BLaER1 (cell line): ENCODE measurements around the gene CCDC60.
A peak's percentile ranks its signal among the peaks of the same experiment; 100 is the strongest.

ENCODE experiments used
- H3K27ac ChIP-seq: shearing (Covaris generic); formaldehyde crosslinking; 2 replicates; pipeline ENCODE4 v1.8.1; 2022
- H3K27me3 ChIP-seq: shearing (Covaris generic); formaldehyde crosslinking; 2 replicates; pipeline ENCODE4 v1.8.1; 2022
- H3K36me3 ChIP-seq: shearing (Covaris generic); formaldehyde crosslinking; 2 replicates; pipeline ENCODE4 v1.8.1; 2022
- H3K4me1 ChIP-seq: shearing (Covaris generic); formaldehyde crosslinking; 2 replicates; pipeline ENCODE4 v1.8.1; 2022
- H3K4me2 ChIP-seq: shearing (Covaris generic); formaldehyde crosslinking; 2 replicates; pipeline ENCODE4 v1.8.1; 2022
- H3K4me3 ChIP-seq: shearing (Covaris generic); formaldehyde crosslinking; 2 replicates; pipeline ENCODE4 v1.8.1; 2022
- H3K9ac ChIP-seq: shearing (Covaris generic); formaldehyde crosslinking; 2 replicates; pipeline ENCODE4 v1.8.1; 2022
- H3K9me3 ChIP-seq: shearing (Covaris generic); formaldehyde crosslinking; 2 replicates; pipeline ENCODE4 v1.8.1; 2022
- H4K20me1 ChIP-seq: shearing (Covaris generic); formaldehyde crosslinking; 2 replicates; pipeline ENCODE4 v1.8.1; 2022
- Cebpa-rat ChIP-seq: shearing (Covaris generic); IDR thresholded peaks from 2 replicates; pipeline ENCODE4 v1.8.1; 2022

Gene CCDC60

DNA sequence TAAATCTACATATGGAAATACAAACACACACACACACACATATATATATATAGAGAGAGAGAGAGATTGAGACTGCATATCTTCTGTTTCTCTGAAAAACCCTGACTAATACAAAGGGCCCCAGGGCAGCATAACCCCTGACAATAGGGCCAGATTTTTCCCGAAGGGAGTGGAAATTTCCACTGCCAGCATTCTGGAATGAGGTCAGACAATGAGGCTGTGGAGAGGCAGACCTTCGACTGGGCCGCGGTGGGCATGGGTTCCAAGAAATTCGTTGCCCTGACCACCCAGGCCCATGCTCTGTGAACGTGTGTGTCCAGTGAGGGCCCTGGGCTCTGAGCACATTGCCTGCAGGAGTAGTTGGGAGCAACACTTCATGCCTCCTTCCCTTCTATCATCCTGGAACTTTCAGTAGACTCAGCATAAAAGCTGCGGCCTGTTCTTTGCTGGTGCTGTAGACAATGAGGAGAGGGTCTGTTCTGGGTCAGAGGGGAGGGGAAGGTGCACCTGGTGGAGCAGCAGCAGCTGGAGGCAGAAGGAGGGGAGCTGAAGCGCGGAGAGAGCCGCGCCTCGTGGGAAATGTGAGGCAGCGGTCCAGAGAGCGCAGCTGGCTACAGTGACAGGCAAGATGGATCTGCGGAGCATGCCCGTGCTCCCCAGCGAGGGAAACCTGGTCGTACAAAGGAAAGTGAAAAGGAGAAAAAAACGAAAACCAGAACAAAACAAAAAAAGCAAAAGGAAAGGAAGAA is 25.6 kb upstream of the CCDC60 start:
- Histone ChIP-seq H3K27me3 (no peaks in the 10 kb centered on the region; the same call in 1 of the 2 replicates), H3K9me3 (peaks cover 7% of the 10 kb centered on the region; the same call in 1 of the 2 replicates), H3K27ac (peak overlapping the region; percentile 87), H3K4me3 (no peak overlapping the region), H4K20me1 (no peaks in the 10 kb centered on the region), H3K9ac (peak overlapping the region; percentile 67; the same call in 1 of the 2 replicates), H3K4me1 (peaks cover 57% of the 10 kb centered on the region), H3K4me2 (peak overlapping the region; percentile 85), H3K36me3 (no peaks in the 10 kb centered on the region)
- no peak for TF ChIP-seq Cebpa-rat

DNA sequence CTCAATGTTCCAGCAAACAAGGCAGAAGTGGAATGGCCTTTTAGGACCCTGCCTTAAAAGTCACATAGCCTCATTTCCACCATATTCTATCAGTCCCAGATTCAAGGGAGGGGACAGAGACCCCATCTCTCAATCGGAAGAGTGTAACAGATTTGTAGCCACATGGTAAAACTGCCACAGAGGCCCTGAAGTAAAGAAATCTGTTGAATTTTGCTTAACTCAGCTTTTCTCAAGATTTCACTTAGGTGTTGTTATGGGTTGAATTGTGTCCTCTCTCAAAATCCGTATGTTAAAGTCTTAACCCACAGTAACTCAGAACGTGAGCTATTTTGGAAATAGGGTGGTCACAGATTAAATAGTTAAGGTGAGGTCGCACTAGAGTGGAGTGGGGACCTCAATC is 22.7 kb upstream of the CCDC60 start:
- Histone ChIP-seq H3K36me3 (no peaks in the 10 kb centered on the region), H3K27me3 (no peaks in the 10 kb centered on the region; the same call in 1 of the 2 replicates), H4K20me1 (no peaks in the 10 kb centered on the region), H3K9ac (no peak overlapping the region), H3K27ac (no peak overlapping the region; the same call in 1 of the 2 replicates), H3K4me2 (peak overlapping the region; percentile 15), H3K9me3 (peaks cover 11% of the 10 kb centered on the region; the same call in 1 of the 2 replicates), H3K4me1 (peaks cover 51% of the 10 kb centered on the region), H3K4me3 (no peak overlapping the region)
- no peak for TF ChIP-seq Cebpa-rat

DNA sequence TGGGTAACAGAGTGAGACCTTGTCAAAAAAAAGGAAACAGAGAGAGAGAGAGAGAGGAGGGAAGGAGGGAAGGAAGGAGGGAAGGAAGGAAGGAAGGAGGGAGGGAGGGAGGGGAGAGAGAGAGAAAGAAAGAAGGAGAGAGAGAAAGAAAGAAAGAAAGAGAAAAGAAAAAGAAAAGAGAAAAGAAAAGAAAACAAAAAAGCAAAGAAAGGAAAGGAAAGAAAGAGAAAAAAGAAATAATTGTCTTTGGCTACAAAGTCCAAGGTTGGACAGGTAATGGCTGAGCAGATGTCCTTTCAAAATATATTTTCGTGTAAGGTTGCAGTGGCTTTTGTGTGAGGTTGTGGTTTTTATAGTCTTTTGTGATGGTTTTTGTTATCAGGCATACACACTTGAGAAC is 21.6 kb upstream of the CCDC60 start:
- Histone ChIP-seq H3K9ac (no peak overlapping the region), H3K27ac (peak overlapping the region; percentile 30; the same call in 1 of the 2 replicates), H4K20me1 (no peaks in the 10 kb centered on the region), H3K27me3 (no peaks in the 10 kb centered on the region; the same call in 1 of the 2 replicates), H3K4me3 (no peak overlapping the region), H3K4me2 (peak overlapping the region; percentile 15; the same call in 1 of the 2 replicates), H3K36me3 (no peaks in the 10 kb centered on the region), H3K9me3 (peaks cover 5% of the 10 kb centered on the region; the same call in 1 of the 2 replicates), H3K4me1 (peaks cover 40% of the 10 kb centered on the region)
- no peak for TF ChIP-seq Cebpa-rat

DNA sequence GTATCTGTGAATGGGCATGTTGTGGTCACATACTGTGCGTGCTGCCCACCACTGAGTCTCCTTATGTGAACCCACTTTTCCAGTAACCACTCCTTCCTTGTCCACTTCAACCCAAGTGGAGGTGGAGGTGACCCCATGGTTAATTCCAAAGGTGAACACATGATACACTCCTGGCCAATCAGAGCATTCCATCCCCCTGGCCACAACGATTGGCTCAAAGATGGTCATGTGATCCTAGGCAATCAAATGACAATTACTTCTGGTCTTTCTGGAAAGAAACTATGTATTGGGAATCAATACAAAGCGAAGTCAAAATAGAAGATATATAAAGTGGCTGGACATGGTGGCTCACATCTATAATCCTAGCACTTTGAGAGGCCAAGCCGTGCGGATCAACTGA is 20.2 kb upstream of the CCDC60 start:
- Histone ChIP-seq H3K4me3 (no peak overlapping the region), H3K27me3 (no peaks in the 10 kb centered on the region; the same call in 1 of the 2 replicates), H3K36me3 (no peaks in the 10 kb centered on the region), H3K27ac (no peak overlapping the region), H3K4me2 (no peak overlapping the region), H3K4me1 (peaks cover 27% of the 10 kb centered on the region), H3K9ac (no peak overlapping the region), H4K20me1 (no peaks in the 10 kb centered on the region), H3K9me3 (0 out of 2 replicates have a peak, but pooled peaks cover 5% of the 10 kb centered on the region)
- no peak for TF ChIP-seq Cebpa-rat

DNA sequence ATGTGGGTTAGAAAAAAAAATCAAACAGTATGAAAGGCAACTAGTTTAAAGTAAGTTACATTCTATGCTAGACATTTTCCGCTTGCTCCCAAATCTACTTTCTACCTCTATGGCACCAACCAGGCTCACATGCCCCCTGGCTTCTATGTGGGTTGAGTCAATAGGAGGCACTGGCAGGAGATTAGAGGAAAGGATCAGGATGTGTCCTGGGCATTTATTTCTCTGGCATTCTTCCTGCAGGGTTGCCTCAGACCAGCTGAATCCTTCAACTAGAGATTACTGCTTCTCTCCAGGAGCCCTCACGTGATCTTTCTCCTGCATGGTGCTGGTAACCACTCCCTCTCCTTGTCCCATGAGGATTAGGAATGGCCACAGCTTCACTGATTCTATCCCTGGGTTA is 14.9 kb upstream of the CCDC60 start:
- no peak overlapping the region for H3K27ac ChIP-seq
- no peaks in the 10 kb centered on the region for H3K27me3 ChIP-seq
- H3K9me3 ChIP-seq: no peaks in the 10 kb centered on the region
- no peak overlapping the region for H3K9ac ChIP-seq
- H3K4me1 ChIP-seq: no peaks in the 10 kb centered on the region
- TF ChIP-seq Cebpa-rat: no peak
- no peak overlapping the region for H3K4me3 ChIP-seq
- no peaks in the 10 kb centered on the region for H4K20me1 ChIP-seq
- H3K36me3 ChIP-seq: no peaks in the 10 kb centered on the region
- no peak overlapping the region for H3K4me2 ChIP-seq

DNA sequence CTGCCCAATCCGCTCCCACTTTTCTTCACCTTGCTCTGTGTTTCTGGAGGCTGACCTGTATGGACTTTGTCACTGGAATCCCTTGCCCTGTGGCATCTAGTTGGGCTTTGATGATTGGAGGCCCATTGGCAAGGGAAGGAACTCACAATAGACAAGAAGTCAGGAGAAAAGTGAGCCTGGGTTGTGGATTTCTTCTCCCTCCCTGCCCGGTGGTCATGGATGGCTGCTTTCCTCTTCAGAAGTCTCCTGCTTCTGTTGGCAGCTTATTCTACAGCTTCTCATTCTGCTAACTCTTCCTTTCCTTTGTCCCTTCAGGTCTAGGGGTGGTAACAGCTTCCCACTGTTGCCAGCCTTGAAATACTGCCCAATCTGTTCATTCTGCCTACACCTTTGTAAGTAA is 13.9 kb upstream of the CCDC60 start:
- no peak for TF ChIP-seq Cebpa-rat
- H3K9ac ChIP-seq: no peak overlapping the region
- no peak overlapping the region for H3K27ac ChIP-seq
- H3K27me3 ChIP-seq: no peaks in the 10 kb centered on the region
- H3K4me1 ChIP-seq: no peaks in the 10 kb centered on the region
- no peaks in the 10 kb centered on the region for H4K20me1 ChIP-seq
- no peak overlapping the region for H3K4me2 ChIP-seq
- no peaks in the 10 kb centered on the region for H3K36me3 ChIP-seq
- H3K9me3 ChIP-seq: no peaks in the 10 kb centered on the region
- H3K4me3 ChIP-seq: no peak overlapping the region

DNA sequence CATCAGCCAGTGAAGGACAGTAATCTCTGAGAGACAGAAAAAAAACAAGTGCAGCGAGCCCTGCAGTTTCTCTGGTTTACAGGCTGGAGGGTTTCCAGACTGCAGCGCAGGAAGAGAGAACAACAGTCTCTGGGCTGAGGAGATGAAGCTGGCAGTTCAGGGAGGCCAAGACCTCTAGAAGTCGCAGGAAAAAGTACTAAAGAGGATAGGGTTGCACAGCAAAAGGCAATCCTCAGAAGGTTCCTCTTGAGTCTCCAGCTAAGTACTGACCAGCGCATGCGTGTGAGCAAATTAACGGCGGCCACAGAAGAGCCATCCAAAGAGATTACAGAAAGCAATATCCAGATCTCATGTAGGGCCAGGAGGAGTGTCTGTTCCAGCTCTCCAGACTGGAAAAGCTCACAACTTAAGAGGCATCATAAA is 12.2 kb upstream of the CCDC60 start:
- Histone ChIP-seq H3K27ac (no peak overlapping the region), H3K27me3 (no peaks in the 10 kb centered on the region), H3K4me3 (no peak overlapping the region), H3K9ac (no peak overlapping the region), H3K36me3 (no peaks in the 10 kb centered on the region), H3K4me1 (no peaks in the 10 kb centered on the region), H4K20me1 (no peaks in the 10 kb centered on the region), H3K4me2 (no peak overlapping the region), H3K9me3 (no peaks in the 10 kb centered on the region)
- no peak for TF ChIP-seq Cebpa-rat

DNA sequence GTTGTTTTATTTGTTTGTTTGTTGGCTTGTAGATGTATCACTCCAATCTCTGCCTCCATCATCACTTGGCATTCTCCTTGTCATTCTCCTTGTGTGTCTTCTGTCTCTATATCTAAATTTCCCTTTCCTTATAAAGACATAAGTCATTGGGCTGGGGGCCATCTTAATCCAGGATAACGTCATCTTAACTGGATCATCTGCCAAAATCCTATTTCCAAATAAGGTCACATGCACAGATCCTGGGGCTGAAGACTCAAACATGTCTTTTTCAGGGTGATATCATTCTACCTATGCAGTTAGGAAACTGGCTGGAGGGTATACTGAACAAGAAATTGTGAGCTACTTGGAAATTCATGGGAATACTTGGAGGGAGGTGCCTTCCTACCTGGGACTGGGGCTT is 8.7 kb upstream of the CCDC60 start:
- H3K4me1 ChIP-seq: no peaks in the 10 kb centered on the region
- H3K4me2 ChIP-seq: no peak overlapping the region
- H3K4me3 ChIP-seq: no peak overlapping the region
- H3K9me3 ChIP-seq: no peaks in the 10 kb centered on the region
- H3K9ac ChIP-seq: no peak overlapping the region
- H3K27ac ChIP-seq: no peak overlapping the region
- H3K27me3 ChIP-seq: no peaks in the 10 kb centered on the region
- no peaks in the 10 kb centered on the region for H3K36me3 ChIP-seq
- TF ChIP-seq Cebpa-rat: no peak
- H4K20me1 ChIP-seq: no peaks in the 10 kb centered on the region

DNA sequence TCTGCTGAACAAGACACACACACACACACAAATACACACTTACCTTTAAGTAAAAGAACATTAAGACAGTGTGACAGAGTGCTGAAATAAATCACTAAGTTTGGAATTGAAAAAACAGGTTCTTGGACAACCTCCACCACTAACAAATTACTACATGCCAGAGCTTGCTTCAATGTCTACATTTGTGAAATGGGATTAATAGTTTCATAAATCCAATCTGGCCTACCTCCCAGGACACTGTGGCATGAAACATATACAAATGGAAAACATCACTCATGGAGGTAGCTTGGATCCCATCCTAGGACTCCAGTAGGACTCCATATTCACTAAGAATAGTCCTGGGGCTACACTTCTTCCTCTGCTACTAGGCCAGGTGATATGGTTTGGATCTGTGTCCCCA is 8.2 kb upstream of the CCDC60 start:
- Histone ChIP-seq H3K4me3 (no peak overlapping the region), H3K4me2 (no peak overlapping the region), H3K9me3 (no peaks in the 10 kb centered on the region), H4K20me1 (no peaks in the 10 kb centered on the region), H3K27ac (no peak overlapping the region), H3K9ac (no peak overlapping the region), H3K4me1 (no peaks in the 10 kb centered on the region), H3K27me3 (no peaks in the 10 kb centered on the region), H3K36me3 (no peaks in the 10 kb centered on the region)
- no peak for TF ChIP-seq Cebpa-rat

DNA sequence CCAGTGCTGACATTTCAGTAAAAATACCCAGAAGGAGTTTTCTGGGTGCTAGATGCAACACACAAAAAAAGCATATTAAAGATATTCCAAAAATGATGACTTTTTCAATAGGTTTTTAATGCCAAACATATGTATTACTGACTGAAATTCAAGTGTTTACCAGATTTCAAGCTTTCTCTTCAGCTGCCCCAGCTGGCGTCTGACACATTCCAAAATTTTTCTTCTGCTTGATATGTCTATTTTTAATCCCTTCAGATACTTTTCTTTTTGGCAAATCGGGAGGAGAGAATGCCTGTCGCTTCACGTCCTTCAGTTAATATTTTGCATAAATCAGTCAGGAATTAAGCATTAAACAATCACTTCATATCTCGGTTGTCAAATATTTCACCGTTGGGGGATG is 7.1 kb upstream of the CCDC60 start:
- H3K27me3 ChIP-seq: no peaks in the 10 kb centered on the region
- no peak overlapping the region for H3K27ac ChIP-seq
- H3K4me1 ChIP-seq: no peaks in the 10 kb centered on the region
- H3K36me3 ChIP-seq: no peaks in the 10 kb centered on the region
- H3K4me2 ChIP-seq: no peak overlapping the region
- no peak overlapping the region for H3K9ac ChIP-seq
- no peaks in the 10 kb centered on the region for H4K20me1 ChIP-seq
- H3K4me3 ChIP-seq: no peak overlapping the region
- no peaks in the 10 kb centered on the region for H3K9me3 ChIP-seq
- no peak for TF ChIP-seq Cebpa-rat
